NCI-H1694 (cell line): ENCODE results near the gene UBL5.

Source experiments
- DNase-seq: peaks from one replicate; lab custom pipeline; 2025; lab: John Stamatoyannopoulos, UW

The UBL5 gene

DNA sequence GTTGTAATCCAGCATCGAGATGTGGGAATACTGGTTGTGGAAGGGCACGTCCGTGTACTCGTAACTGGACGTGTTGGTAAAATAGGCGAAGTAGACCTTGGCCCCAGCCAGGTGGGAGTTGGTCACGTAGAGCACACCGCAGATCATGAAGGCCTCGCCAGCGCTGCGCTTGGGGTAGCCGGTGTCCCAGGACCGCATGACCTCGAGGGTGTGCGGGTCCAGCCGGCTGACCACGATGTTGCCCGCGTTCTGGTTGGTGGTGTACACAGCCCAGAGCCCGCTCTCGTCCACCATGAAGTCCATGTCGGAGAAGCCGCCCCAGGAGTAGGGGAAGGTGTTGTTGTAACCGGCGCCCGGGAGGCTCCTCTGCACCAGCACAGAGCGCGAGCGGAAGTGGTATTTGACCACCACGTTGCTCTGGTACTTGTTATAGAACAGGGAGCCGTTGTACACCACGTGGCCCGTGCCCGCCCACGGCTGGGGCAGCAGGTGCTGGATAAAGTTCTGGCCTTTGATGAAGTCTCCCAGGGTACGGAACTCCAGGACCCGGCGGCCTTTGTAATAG is 26.6 kb downstream of the UBL5 start:
- DNase-seq, result no peak

DNA sequence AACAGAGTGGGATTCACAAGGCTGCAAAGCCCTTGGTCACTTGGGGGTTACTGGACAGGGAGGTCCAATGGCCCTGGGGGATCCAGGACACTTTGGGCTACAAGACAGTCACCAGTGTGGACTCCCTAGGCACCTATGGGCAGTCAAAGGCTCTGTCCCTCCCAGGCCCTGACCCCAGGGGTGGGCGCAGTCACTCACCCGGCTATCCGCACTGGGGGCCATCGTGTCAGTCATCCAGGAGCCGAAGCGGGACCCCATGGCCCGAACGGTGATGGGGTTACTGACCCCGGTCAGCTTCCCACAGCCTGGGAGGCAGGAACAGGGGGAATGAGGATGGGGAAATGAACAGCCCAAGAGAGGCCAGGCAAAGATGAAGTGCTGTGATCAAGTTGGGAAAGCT is 28.9 kb downstream of the UBL5 start:
- no peak for DNase-seq

DNA sequence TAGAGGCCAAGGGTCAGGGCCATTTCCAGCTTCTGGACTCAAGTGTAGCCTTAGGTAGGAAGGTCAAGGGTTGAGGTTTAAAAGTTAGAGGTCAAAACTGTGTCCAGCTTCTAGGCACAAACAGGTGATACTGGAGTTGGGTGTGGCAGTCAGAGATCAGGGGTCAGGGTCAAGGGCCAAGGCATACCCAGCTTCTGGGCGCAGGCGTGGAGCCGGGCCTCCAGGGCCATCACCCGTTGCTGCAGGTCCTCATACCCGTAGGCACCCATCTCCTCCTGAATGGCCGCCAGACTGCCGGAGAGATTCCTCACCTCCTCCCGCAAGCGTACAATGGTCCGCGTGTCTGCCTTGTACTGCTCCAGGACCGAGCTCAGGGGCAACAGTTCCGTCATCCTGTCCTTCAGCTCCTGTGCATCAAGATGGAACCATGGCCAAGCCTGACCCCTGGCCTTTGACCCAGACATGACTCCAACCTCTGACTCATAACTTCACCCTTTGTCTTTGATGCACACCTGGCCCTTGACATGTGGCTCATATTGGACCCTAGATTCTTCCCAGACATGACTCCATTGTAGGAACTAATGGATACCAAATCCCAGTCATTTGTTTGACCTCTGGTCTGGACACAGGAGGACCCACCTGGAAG is 29.5 kb downstream of the UBL5 start:
- DNase-seq, result no peak

DNA sequence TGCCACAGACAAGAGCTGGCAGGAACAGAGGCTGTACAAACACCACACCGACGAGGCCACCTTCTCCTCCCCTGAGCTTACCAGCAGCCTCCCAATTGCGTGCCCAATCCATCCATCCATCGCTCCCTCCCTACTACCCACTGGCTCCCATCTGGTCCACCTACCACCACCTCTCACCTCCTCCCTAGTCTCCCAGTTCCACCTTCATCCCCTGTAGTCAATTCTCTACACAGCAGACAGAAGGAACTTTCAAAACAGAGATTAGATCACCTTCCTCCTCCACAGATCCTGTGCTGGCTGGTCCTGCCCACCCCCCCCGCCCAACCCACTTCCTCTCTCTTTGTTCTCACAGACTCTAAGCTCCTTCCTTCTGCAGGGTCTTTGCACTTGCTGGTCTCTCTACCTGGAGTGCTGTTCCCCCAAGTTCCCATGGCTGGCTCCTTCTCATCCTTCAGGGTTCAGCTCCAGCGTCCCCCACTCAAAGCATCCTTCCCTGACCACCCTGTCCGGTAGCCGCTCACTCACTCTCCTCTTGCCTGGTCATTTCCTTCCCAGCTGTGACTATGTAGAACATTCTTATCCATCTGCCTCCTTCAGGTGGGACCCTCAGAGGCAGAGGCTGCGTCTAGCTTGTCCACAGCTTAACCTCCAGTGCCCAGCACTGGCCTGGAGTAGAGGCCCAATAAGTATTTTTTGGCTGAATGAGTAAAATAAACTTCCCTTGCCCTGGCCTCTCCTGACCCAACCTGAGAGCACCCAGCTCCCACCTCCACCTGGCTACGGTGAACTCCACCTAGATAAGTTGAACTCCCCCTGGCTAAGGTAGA is 30.4 kb downstream of the UBL5 start:
- no peak for DNase-seq

DNA sequence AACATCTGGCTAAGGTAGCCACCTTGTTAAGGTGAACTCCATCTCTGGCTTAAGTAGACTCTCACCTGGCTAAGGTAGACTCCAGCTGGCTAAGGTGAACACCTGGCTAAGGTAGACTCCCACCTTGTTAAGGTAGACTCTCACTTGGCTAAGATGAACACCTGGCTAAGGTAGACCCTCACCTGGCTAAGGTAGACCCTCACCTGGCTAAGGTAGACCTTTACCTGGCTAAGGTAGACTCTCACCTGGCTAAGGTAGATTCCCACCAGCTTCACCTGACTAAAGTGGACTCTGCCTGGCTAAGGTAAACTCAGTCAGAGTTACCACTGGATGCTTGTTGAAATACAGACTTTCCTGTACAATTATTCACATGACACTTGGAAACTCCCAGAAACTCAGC is 31.0 kb downstream of the UBL5 start:
- DNase-seq, result no peak

DNA sequence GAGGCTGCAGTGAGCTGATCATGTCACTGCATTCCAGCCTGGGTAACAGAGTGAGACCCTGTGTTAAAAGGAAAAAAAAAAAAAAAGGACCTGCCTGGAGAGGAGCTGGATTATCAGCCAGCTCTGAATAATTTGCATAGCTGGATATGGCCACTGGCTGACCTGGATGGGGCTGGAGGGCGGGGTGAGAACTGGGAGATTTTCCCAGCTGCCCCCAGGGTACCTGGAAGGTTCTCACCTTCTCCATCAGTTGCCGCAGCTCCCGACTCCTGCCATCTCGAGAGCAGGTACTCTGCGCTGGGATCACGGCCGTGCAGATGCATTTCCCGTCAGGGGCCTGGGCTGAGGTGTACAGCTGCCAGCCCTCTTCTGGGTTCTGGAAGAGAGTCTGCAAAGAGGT is 32.7 kb downstream of the UBL5 start:
- no peak for DNase-seq

DNA sequence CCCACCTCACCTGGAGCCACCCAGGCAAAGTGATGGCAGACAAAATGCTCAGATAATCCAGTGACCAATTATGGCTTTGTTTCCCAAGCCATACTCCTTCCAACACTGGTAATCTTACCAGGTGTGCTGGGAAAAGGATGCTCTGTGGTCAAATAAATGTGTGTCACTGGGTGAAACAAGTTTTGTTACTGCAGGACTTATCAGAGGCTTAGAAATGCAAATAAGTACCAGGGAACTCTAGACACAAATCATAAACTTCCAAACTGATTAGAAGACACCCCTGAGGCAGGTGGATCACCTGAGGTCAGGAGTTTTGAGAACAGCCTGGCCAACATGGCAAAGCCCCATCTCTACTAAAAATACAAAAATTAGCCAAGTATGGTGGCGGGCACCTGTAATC is 33.8 kb downstream of the UBL5 start:
- no peak for DNase-seq

DNA sequence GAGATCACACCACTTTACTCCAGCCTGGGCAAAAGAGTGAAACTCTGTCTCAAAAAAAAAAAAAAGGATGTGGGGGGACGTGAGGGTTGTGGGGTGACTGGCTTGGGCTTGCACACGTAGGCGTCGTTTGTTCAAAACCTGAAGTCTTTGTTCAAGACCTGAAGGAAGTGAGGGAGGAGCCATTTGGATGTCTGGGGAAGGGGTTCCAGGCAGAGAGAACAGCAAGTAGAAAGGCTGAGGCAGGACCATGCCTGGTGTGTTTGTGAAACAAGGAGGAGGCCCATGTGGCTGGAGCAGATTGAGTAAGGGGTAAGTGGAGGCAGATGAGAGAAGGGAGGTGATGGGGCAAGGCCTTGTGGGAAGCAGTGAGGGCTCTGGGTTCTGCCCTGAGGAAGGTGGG is 35.2 kb downstream of the UBL5 start:
- no peak for DNase-seq

DNA sequence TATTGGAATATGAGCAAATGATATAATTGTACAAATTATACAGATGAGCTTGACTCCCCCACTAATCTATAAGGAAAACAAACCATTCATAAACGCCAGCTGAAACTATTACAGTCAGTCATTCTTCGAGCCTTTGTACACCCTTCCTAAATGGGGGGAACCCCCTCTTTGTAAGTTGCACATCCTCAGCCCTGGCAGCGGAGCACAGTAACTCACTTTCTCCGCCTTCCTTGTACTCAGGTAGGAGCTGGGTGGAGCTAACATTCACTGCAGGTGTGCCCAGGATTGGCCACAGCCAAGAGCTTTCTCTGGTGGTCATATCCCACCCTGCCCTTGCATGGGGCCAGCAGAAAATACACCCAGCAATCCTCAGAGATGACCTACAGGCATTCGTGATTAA is 36.0 kb downstream of the UBL5 start:
- no peak for DNase-seq

DNA sequence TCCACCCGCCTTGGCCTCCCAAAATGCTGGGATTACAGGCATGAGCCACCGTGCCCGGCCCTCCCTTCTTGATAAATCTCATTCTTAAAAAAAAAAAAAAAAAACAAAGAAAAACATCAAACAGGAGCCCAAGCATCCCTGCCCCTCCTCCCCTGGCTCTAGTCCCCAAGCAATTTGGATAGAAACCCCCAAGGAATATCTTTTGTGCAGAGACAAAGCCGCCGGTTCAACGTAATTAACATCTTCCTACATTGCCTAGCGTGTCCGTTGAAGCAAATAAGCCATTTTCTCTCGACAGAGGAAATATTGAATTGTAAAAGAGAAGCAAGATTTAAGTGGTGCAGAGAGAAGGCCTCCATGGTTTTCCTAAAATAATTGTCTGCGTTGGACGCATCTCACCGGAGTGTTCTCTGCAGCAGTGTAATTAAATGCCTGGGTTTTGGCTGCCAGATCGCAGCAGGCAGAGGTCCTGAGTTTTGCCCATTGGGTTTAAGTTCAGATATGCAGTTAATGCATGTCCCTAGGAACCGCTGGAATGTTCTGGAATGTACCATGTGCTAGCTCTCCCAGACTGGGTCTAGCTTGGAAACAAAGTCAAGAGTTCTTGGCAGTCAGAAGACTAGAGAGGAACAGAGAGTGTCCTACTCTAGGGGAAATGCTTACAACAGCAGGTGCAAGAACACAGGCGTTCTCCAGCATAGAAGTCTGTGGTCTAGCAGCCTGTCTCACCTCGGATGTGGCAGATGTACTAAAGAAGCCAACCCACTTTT is 38.2 kb downstream of the UBL5 start:
- DNase-seq, result no peak

DNA sequence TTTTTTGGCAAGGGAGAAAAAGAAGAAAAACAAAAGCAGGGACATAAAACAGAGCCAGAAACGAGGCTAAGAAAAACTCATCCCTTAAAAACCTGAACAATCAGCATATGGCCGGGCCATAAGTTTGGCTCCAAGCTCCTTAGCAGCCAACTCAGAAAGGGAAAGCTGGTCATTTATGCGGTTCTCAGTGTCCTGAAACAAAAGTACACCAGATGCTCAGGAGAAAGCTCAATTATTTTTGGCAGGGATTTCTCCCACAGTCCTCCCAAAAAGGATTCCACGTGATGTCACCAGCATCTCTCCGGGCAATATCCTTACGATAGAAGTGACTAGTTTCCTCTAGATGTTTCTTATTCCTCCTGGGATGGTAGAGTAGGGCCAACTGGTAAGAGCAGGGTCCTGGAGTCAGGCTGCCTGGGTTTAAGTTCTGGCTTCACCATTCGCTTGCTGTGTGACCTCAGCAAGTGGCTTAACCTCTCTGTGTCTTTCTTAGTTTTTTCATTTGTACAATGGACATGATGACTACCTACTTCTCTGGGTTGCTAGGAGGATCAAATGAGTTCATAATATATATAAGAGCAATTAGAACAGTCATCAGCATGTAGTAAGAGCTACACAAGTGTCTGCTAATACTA is 41.4 kb downstream of the UBL5 start:
- DNase-seq, result no peak

DNA sequence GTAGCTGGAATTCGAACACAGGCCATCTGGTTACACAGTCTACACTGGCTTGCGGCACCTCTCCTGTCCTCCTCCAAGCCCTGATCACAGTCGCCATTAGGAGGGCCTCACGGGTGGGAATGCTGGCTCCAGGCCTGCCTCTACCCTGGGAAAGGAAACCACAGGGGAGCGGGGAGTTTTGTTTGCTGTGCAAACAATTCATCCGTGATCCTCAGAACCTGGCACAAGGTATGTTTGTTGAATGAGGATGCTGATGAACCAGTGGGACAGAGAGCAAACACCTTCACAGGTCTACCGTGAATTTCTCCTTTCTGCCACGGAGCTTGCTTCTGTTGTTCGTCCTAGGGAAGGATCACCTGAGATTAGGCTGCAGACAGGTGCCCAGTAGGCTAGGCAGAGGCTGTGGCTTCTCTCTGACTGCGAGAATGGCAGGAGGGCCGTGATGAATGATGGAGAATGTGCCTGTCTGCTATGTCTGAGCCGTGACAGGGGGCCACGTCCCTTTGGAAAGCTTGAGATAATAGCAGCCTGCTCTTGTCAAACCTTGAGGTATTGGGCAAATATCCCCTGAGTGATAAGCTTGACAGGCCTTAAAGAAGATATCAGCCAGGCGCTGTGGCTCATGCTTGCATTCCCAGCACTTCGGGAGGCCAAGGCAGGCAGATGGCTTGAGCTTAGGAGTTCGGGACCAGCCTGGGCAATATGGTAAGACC is 44.1 kb downstream of the UBL5 start:
- no peak for DNase-seq

DNA sequence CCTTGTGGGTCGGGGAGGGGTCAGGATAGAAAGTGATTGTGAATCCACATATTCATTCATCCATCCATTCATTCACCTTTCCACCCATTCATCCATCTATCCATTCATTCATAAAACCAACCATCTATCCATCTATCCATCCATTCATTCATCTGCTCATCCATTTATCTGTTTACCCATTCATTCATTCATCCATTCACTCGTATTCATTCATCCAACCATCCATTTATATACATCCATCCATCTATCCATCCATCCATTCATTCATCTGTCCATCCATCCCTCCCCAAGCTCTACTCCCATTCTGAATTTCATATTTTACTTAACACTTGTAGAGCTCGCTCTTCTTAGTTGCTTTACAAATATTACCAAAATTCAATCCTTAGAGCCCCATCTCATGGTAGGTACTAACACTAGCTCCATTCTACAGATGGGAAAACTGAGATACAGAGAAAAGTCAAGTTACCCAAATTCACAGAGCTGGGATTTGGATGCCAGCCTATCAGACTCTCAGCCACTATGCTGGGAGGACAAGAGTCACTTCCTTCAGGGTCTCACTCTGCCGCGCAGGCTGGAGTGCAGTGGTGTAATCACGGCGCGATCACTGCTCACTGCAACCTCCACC is 45.0 kb downstream of the UBL5 start:
- DNase-seq, result no peak

DNA sequence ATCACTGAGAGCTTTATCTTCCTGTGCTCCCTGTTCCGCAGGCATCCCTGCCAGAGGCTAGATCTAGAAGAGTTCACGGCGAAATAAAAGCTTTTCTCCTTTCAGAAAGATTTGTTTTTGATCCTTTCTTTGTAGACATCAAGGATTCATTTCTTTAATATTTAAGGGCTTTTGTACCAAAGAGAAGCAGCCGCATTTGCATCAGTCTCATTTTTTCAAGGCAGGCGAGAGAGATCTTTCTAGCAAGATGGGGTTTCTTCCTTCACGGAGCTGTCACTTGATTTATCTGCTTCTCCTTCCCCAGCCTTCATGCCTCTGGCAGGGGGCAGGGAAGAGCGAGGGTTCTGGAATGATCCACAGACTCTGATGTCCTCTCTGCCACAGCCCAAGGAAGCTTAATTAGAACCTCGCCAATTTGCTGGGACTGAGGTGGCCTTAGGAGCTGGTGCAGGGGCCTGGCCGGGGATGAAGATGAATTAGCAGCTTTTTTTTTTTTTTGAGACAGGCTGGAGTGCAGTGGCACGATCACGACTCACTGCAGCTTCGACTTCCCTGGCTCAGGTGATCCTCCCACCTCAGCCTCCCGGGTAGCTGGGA is 47.4 kb downstream of the UBL5 start:
- DNase-seq, result no peak

DNA sequence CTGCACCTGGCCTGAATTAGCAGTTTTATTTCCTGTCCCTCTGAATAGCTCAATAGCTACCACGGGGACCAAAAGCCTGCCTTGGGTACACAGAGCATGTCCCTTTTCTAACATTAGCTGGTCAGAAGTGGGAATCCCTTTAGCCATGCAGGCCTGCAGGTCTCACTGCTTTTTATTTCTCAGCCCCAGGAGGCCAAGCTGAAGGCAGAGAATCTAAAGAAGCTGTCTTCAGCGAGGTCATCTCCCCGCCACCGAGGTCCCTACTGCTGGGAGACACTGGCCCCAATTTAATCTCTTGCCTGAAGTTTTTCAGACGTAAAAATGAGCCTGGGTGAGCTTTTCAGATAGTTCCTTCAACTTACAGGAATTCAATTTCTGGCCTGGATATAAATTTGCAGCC is 48.1 kb downstream of the UBL5 start:
- no peak for DNase-seq

DNA sequence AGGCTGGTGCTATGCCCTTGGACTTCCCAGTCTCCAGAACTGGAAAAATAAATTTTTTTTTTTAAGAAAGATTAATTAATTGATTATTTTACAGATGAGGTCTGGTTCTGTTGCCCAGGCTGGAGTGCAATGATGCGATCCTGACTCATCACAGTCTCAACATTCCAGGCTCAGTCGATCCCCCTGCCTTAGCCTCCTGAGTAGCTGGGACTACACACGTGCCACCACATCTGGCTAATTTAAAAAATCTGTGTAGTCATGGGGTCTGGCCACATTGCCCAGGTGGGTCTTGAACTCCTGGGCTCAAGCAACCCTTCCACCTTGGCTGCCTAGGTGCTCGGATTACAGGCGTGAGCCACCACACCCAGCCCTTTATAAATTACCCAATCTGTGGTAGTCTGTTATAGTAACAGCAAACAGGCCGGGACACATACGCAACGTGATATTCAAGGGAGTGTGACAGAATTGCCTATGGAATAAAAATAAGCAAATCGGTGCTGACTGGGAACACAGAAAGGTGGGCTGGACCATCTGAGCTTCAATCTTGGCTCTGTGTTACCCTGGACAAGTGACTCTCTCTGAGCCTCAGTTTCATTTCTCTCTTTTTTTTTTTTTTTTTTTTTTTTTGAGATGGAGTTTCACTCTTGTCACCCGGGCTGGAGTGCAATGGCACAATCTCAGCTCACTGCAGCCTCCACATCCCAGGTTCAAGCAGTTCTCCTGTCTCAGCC is 50.2 kb downstream of the UBL5 start:
- DNase-seq, result no peak

DNA sequence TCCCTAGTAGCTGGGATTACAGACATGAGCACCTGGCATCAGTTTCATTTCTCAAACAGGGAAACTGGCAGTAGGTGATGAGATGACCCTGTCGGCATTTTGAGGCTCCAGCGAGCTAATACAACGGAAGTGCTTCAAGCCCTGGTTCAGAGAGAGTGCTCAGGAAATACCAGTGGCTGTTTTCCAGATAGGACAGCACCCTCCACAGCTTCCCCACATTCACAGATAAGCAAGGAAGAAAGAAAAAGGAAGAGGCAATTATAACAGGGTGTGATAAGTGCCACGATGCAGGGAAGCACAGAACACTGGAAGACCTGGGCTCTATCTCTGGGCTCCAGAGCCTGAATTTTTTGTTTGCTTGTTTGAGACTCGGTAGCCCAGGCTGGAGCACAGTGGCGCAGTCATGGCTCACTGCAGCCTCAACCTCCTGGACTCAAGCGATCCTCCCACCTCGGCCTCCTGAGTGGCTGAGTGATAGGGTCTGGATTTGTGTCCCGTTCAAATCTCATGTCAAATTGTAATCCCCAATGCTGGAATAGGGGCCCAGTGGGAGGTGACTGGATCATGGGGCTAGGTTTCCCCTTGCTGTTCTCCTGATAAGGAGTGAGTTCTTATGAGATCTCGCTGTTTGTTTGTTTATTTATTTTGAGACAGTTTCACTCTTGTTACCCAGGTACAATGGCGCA is 50.9 kb downstream of the UBL5 start:
- no peak for DNase-seq
